Measurements from ENCODE around the gene MRPL40.

MRPL40 gene

DNA sequence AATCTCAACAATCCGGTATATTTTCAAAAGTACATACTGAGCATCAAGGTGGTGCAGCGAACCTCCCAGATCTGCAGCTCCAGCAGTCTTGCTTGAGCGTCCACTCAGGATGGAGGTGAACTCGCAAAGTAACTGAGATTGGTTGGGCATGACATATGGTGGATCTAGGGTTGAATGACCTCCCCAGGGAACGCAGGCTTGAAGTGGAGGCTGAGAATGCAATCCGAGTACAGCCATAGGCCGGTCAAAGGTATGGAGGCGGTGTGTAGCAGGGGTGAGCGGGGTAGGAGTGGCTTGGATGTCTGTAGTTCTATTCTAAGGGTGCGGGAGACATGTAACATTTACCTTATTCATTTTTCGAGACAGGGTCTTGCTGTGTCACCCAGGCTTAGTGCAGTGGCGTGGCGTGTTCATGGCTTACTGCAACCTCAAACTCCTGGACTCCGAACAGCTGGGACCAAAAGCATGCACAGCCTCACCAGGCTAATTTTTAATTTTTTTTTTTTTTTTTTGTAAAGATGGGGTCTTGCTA, 15.8 kb downstream of the MRPL40 start:
- no peaks in the 10 kb centered on the region for H3K4me1 ChIP-seq
- H3K4me3 ChIP-seq (ENCODE audit: low read depth, low read length): peak overlapping the region; percentile 87
- H3K9ac ChIP-seq: no peak overlapping the region
- H3K9me3 ChIP-seq (ENCODE audit: control insufficient read depth, low read length): no peaks in the 10 kb centered on the region
- peak overlapping the region; percentile 75 for H3K27ac ChIP-seq
- TF ChIP-seq, protein P1, sequence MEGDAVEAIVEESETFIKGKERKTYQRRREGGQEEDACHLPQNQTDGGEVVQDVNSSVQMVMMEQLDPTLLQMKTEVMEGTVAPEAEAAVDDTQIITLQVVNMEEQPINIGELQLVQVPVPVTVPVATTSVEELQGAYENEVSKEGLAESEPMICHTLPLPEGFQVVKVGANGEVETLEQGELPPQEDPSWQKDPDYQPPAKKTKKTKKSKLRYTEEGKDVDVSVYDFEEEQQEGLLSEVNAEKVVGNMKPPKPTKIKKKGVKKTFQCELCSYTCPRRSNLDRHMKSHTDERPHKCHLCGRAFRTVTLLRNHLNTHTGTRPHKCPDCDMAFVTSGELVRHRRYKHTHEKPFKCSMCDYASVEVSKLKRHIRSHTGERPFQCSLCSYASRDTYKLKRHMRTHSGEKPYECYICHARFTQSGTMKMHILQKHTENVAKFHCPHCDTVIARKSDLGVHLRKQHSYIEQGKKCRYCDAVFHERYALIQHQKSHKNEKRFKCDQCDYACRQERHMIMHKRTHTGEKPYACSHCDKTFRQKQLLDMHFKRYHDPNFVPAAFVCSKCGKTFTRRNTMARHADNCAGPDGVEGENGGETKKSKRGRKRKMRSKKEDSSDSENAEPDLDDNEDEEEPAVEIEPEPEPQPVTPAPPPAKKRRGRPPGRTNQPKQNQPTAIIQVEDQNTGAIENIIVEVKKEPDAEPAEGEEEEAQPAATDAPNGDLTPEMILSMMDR (IDR thresholded peaks at IDR 0.05): no peak
- peaks cover 22% of the 10 kb centered on the region for H3K79me2 ChIP-seq
- peak overlapping the region; percentile 91 for H3K4me2 ChIP-seq (ENCODE audit: low read length)
- no peaks in the 10 kb centered on the region for H3K27me3 ChIP-seq (ENCODE audit: control insufficient read depth, insufficient read depth, low read length)
- no peaks in the 10 kb centered on the region for H3K36me3 ChIP-seq (ENCODE audit: control insufficient read depth, insufficient read depth, low read length)
- H2AFZ ChIP-seq: peak overlapping the region; percentile 70

DNA sequence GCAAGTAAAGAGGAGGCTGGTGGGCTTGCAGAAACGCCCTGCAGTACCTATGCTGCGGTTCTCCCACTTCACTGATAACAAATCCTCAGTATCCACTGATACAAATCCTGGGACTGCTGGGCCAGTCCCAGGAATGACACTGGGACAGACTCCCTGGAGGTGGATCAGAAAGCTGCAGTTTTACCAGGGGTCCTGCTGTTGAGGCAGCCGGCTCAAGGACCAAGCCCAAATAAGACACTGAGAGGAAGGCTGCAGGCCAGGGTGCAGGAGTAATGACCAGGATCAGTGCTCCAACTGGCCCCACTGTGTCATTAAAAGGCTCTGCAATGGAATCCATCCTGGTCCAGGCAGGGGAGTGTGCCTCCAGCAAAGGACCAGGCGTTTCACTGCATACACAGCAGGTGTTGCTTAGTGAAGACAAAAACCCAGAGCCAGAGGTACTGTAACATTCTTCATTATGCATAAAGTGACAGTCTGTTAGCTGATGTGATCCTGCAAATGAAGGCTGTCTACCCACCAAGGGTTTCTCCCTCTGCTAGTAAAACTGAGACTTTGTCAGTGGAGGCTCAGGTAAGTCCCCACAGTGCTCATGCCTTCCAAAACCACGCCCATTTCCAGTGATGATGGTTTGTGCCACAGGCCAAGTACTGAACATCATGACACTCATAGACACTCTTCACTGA, 16.5 kb downstream of the MRPL40 start:
- no peaks in the 10 kb centered on the region for H3K27me3 ChIP-seq (ENCODE audit: control insufficient read depth, insufficient read depth, low read length)
- no peaks in the 10 kb centered on the region for H3K4me1 ChIP-seq
- no peak overlapping the region for H3K27ac ChIP-seq
- H3K4me3 ChIP-seq (ENCODE audit: low read depth, low read length): no peak overlapping the region
- no peak overlapping the region for H3K9ac ChIP-seq
- no peaks in the 10 kb centered on the region for H3K9me3 ChIP-seq (ENCODE audit: control insufficient read depth, low read length)
- H2AFZ ChIP-seq: no peak overlapping the region
- H3K36me3 ChIP-seq (ENCODE audit: control insufficient read depth, insufficient read depth, low read length): no peaks in the 10 kb centered on the region
- TF ChIP-seq, protein P1 (IDR thresholded peaks at IDR 0.05): no peak
- peaks cover 20% of the 10 kb centered on the region for H3K79me2 ChIP-seq
- no peak overlapping the region for H3K4me2 ChIP-seq (ENCODE audit: low read length)

DNA sequence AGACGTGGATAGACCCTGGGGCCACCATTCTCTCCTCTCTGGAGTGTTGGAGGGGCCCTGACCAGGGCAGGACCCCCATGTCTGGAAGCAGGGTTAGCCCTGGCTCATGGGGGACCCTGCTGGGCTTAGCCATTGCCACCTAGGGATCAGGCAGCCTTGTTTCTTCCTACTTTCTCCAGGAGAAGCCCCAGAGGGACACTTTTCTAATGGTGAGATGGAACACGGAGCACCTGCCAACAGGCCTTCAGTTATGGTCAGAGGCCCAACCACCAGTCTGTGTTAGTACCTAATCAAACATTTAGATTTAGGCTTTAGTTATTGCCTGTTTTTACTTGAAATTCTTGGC, 17.1 kb downstream of the MRPL40 start:
- H3K36me3 ChIP-seq (ENCODE audit: control insufficient read depth, insufficient read depth, low read length): no peaks in the 10 kb centered on the region
- H3K27me3 ChIP-seq (ENCODE audit: control insufficient read depth, insufficient read depth, low read length): no peaks in the 10 kb centered on the region
- no peak overlapping the region for H2AFZ ChIP-seq
- no peak overlapping the region for H3K9ac ChIP-seq
- no peak overlapping the region for H3K27ac ChIP-seq
- no peak overlapping the region for H3K4me3 ChIP-seq (ENCODE audit: low read depth, low read length)
- peaks cover 15% of the 10 kb centered on the region for H3K79me2 ChIP-seq
- no peak overlapping the region for H3K4me2 ChIP-seq (ENCODE audit: low read length)
- no peaks in the 10 kb centered on the region for H3K9me3 ChIP-seq (ENCODE audit: control insufficient read depth, low read length)
- no peaks in the 10 kb centered on the region for H3K4me1 ChIP-seq
- TF ChIP-seq, protein P1 (IDR thresholded peaks at IDR 0.05): no peak

DNA sequence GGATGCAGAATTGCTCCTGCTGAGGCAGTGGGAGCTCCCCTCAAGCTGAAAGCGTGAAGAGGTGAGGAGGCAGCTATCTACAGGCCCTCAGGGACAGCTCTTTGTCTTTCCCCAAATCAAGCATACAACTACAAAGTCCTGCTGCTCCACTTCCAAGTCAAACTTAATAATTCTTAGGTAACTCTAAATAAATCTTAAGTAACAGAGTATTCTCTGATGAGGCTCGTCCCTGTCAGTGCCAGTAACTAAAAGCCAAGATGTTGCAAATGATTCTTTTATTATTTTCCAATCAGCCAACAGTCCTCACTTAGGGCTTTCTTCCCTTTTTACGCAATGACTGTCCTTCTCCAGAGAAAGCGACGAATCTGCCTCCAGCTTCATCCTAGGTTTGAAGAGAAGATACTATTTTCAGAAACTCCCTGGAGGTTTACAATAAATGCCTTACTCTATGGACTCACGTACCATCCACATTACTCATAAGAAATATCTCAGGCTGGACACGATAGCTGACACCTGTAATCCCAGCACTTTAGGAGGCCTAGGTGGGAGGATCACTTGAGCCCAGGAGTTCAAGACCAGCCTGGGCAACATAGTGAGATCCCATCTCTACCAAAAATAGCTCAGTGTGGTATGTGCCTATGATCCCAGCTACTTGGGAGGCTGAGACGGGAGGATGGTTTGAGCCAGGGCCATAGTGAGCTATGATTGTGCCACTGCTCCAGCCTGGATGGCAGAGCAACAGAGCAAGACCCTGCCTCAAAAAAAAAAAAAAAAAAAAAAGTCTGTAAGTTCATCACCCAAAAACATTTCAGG, 18.2 kb downstream of the MRPL40 start:
- H3K4me1 ChIP-seq: no peaks in the 10 kb centered on the region
- no peak overlapping the region for H3K4me2 ChIP-seq (ENCODE audit: low read length)
- no peaks in the 10 kb centered on the region for H3K36me3 ChIP-seq (ENCODE audit: control insufficient read depth, insufficient read depth, low read length)
- TF ChIP-seq, protein P1 (IDR thresholded peaks at IDR 0.05): no peak
- no peak overlapping the region for H3K4me3 ChIP-seq (ENCODE audit: low read depth, low read length)
- no peak overlapping the region for H3K27ac ChIP-seq
- no peaks in the 10 kb centered on the region for H3K9me3 ChIP-seq (ENCODE audit: control insufficient read depth, low read length)
- H3K79me2 ChIP-seq: peaks cover 8% of the 10 kb centered on the region
- no peak overlapping the region for H3K9ac ChIP-seq
- no peaks in the 10 kb centered on the region for H3K27me3 ChIP-seq (ENCODE audit: control insufficient read depth, insufficient read depth, low read length)
- no peak overlapping the region for H2AFZ ChIP-seq

All from parathyroid adenoma (tissue), 2 donors.